DND-41 (cell line): ENCODE results near the gene DET1.

Experiments used
- EZH2 ChIP-seq: IDR thresholded peaks from 3 replicates; pipeline ENCODE4 v1.6.1; 2012; ENCODE audit warnings: borderline replicate concordance, low read depth, mild to moderate bottlenecking, moderate library complexity, low read length, inconsistent platforms; ENCODE audit not compliant: severe bottlenecking
- TF ChIP-seq, protein P1 (sequence below): IDR thresholded peaks from 2 replicates; pipeline ENCODE4 v1.5.1; 2012; ENCODE audit warnings: borderline replicate concordance, low read length, moderate library complexity, mild to moderate bottlenecking; ENCODE audit not compliant: poor library complexity, severe bottlenecking; ENCODE audit errors: extremely low read depth

DNA sequence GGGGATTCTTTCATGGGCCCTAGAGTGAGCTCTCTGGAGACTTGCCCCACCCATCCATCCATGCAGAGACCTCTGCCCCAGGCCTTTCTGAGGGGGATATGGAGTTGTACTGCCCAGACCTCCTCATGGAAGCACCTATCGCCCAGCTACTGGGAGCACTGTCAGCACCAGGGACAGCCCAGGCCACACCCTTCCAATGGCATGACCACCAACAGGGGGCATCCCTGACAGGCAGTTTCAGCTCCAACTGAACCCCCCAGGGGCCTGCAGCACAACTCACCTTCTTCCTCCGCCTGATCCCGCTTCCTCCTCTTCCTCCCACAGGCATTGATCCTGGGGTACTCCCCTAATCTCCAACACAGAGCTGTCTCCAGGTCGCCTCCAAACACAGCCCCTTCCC, 57.2 kb downstream of the DET1 start:
- TF ChIP-seq, protein P1, sequence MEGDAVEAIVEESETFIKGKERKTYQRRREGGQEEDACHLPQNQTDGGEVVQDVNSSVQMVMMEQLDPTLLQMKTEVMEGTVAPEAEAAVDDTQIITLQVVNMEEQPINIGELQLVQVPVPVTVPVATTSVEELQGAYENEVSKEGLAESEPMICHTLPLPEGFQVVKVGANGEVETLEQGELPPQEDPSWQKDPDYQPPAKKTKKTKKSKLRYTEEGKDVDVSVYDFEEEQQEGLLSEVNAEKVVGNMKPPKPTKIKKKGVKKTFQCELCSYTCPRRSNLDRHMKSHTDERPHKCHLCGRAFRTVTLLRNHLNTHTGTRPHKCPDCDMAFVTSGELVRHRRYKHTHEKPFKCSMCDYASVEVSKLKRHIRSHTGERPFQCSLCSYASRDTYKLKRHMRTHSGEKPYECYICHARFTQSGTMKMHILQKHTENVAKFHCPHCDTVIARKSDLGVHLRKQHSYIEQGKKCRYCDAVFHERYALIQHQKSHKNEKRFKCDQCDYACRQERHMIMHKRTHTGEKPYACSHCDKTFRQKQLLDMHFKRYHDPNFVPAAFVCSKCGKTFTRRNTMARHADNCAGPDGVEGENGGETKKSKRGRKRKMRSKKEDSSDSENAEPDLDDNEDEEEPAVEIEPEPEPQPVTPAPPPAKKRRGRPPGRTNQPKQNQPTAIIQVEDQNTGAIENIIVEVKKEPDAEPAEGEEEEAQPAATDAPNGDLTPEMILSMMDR: no peak
- TF ChIP-seq EZH2: no peak
